ENCODE results near the gene RPS3.
"Not testable (repeated sequence)": the region's sequence is repeated elsewhere in the genome, so short reads cannot be mapped to it uniquely, and the experiment has no call there.

RPS3 gene

DNA sequence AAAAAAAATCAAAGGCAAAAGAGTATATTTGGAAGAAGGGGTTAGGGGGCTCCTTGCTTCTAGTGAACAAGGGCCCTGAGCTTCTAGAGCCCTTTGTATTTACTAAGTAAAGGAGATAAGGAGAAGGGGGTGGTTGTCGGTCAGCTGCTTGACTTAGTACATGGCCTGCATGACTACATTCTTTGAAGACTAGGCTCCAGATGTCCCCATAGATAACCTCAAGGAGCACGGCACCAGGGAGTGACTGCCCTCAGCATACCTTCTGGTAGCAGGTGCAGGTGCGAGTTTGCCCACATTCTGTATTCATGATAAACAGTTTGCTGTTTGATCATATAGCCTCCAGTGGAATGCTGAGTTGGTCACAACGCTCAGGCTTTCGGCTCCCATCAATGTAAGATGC, 32.5 kb upstream of the RPS3 start:
- H3K36me3 ChIP-seq (ENCODE audit: control insufficient read depth in 1 of 2, insufficient read depth in 2 of 2, low read length in 2 of 2); H3K4me2 ChIP-seq (ENCODE audit: low read length); H2BK12ac ChIP-seq (ENCODE audit: low read length); H3K4me3 ChIP-seq (ENCODE audit: low read depth, low read length); H3K79me1 ChIP-seq (ENCODE audit: low read length); H2AFZ ChIP-seq (ENCODE audit: insufficient read depth, low read length, poor library complexity); H3K23ac ChIP-seq (ENCODE audit: low read length); H3K9ac ChIP-seq (ENCODE audit: low read length); H2AK5ac ChIP-seq (ENCODE audit: low read length); H3K9me3 ChIP-seq (ENCODE audit: insufficient read depth, low read depth, low read length); H4K12ac ChIP-seq (ENCODE audit: low read depth, low read length); H3K18ac ChIP-seq (ENCODE audit: low read length); H3K4ac ChIP-seq (ENCODE audit: low read depth, low read length); H3K79me2 ChIP-seq (ENCODE audit: control insufficient read depth, insufficient read depth, low read length, poor library complexity); H3K4me1 ChIP-seq (ENCODE audit: control insufficient read depth in 1 of 2, insufficient read depth in 2 of 2, low read length in 2 of 2); H4K91ac ChIP-seq (ENCODE audit: low read depth, low read length); H3K27me3 ChIP-seq (ENCODE audit: insufficient read depth, low read length); H2BK5ac ChIP-seq (ENCODE audit: low read depth, low read length, poor library complexity); H3K14ac ChIP-seq (ENCODE audit: low read length); H2BK120ac ChIP-seq (ENCODE audit: insufficient read depth, low read length, poor library complexity); H3K27ac ChIP-seq (ENCODE audit: low read depth, low read length); H4K8ac ChIP-seq (ENCODE audit: low read depth, low read length): not testable (repeated sequence)
- WGBS (ENCODE audit: extremely low coverage, insufficient coverage, insufficient read length): no CpG with 5 or more reads among the region's 5 CpGs
- peak; percentile 91 to 95 for DNase-seq

GRCh38 chr11:75369560-75370255, 29.6 kb upstream of the RPS3 start:
- no CpG with 5 or more reads among the region's 6 CpGs for WGBS (ENCODE audit: extremely low coverage, insufficient coverage, insufficient read length)
- H3K27me3 ChIP-seq (ENCODE audit: insufficient read depth, low read length): no peaks in the 10 kb centered on the region
- no peak overlapping the region for H2BK120ac ChIP-seq (ENCODE audit: insufficient read depth, low read length, poor library complexity)
- H3K36me3 ChIP-seq (ENCODE audit: control insufficient read depth in 1 of 2, insufficient read depth in 2 of 2, low read length in 2 of 2): no peaks in the 10 kb centered on the region
- no peak overlapping the region for H3K9ac ChIP-seq (ENCODE audit: low read length)
- H4K91ac ChIP-seq (ENCODE audit: low read depth, low read length): no peak overlapping the region
- H3K4me2 ChIP-seq (ENCODE audit: low read length): no peak overlapping the region
- no peak overlapping the region for H3K4me3 ChIP-seq (ENCODE audit: low read depth, low read length)
- H3K14ac ChIP-seq (ENCODE audit: low read length): no peak overlapping the region
- peaks cover 4 to 5% of the 10 kb centered on the region in 2 experiments for H3K4me1 ChIP-seq (ENCODE audit: control insufficient read depth in 1 of 2, insufficient read depth in 2 of 2, low read length in 2 of 2)
- H3K18ac ChIP-seq (ENCODE audit: low read length): no peak overlapping the region
- no peak overlapping the region for H3K23ac ChIP-seq (ENCODE audit: low read length)
- no peak overlapping the region for H4K8ac ChIP-seq (ENCODE audit: low read depth, low read length)
- no peaks in the 10 kb centered on the region for H3K79me1 ChIP-seq (ENCODE audit: low read length)
- no peak for DNase-seq
- H3K4ac ChIP-seq (ENCODE audit: low read depth, low read length): no peak overlapping the region
- no peak overlapping the region for H2AK5ac ChIP-seq (ENCODE audit: low read length)
- no peak overlapping the region for H3K27ac ChIP-seq (ENCODE audit: low read depth, low read length)
- no peak overlapping the region for H2AFZ ChIP-seq (ENCODE audit: insufficient read depth, low read length, poor library complexity)
- no peaks in the 10 kb centered on the region for H3K79me2 ChIP-seq (ENCODE audit: control insufficient read depth, insufficient read depth, low read length, poor library complexity)
- no peaks in the 10 kb centered on the region for H3K9me3 ChIP-seq (ENCODE audit: insufficient read depth, low read depth, low read length)
- H2BK5ac ChIP-seq (ENCODE audit: low read depth, low read length, poor library complexity): no peak overlapping the region
- H2BK12ac ChIP-seq (ENCODE audit: low read length): no peak overlapping the region
- H4K12ac ChIP-seq (ENCODE audit: low read depth, low read length): no peak overlapping the region

GRCh38 chr11:75371949-75372876, 27.1 kb upstream of the RPS3 start:
- no peak overlapping the region for H4K12ac ChIP-seq (ENCODE audit: low read depth, low read length)
- H3K9me3 ChIP-seq (ENCODE audit: insufficient read depth, low read depth, low read length): no peaks in the 10 kb centered on the region

DNA sequence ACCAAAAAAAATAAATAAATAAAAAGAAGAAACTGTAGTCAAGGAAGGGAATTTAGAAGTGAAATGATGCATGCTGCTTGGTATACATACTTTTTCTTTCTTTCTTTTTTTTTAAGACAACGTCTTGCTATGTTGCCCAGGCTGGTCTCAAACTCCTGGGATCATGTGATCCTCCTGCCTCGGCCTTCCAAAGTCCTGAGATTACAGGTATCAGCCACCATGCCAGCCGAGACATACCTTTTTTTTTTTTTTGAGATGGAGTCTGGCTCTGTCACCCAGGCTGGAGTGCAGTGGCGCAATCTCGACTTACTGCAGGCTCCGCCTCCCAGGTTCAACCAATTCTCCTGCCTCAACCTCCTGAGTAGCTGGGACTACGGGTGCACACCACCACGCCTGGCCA, 26.1 kb upstream of the RPS3 start:
- Histone ChIP-seq H3K79me1 (ENCODE audit: low read length) (peaks cover 2% of the 10 kb centered on the region), H4K12ac (ENCODE audit: low read depth, low read length) (no peak overlapping the region), H2AFZ (ENCODE audit: insufficient read depth, low read length, poor library complexity) (no peak overlapping the region), H3K9me3 (ENCODE audit: insufficient read depth, low read depth, low read length) (no peaks in the 10 kb centered on the region), H2BK12ac (ENCODE audit: low read length) (no peak overlapping the region), H4K8ac (ENCODE audit: low read depth, low read length) (no peak overlapping the region), H2BK120ac (ENCODE audit: insufficient read depth, low read length, poor library complexity) (no peak overlapping the region), H3K79me2 (ENCODE audit: control insufficient read depth, insufficient read depth, low read length, poor library complexity) (no peaks in the 10 kb centered on the region), H3K4me2 (ENCODE audit: low read length) (no peak overlapping the region), H4K91ac (ENCODE audit: low read depth, low read length) (no peak overlapping the region), H3K9ac (ENCODE audit: low read length) (no peak overlapping the region), H3K18ac (ENCODE audit: low read length) (no peak overlapping the region), H3K36me3 (ENCODE audit: control insufficient read depth in 1 of 2, insufficient read depth in 2 of 2, low read length in 2 of 2) (no peaks in the 10 kb centered on the region), H3K4ac (ENCODE audit: low read depth, low read length) (no peak overlapping the region), H3K27me3 (ENCODE audit: insufficient read depth, low read length) (no peaks in the 10 kb centered on the region), H2BK5ac (ENCODE audit: low read depth, low read length, poor library complexity) (no peak overlapping the region), H3K14ac (ENCODE audit: low read length) (no peak overlapping the region), H3K4me1 (ENCODE audit: control insufficient read depth in 1 of 2, insufficient read depth in 2 of 2, low read length in 2 of 2) (peaks cover 4 to 5% of the 10 kb centered on the region in 2 experiments), H3K23ac (ENCODE audit: low read length) (no peak overlapping the region), H3K4me3 (ENCODE audit: low read depth, low read length) (no peak overlapping the region), H2AK5ac (ENCODE audit: low read length) (no peak overlapping the region), H3K27ac (ENCODE audit: low read depth, low read length) (no peak overlapping the region)
- DNase-seq: no peak
- WGBS (ENCODE audit: extremely low coverage, insufficient coverage, insufficient read length): no CpG with 5 or more reads among the region's 8 CpGs

More at GRCh38 chr11:75371949-75372876, 27.1 kb upstream of the RPS3 start:
- Histone ChIP-seq H3K36me3 (ENCODE audit: control insufficient read depth in 1 of 2, insufficient read depth in 2 of 2, low read length in 2 of 2) (no peaks in the 10 kb centered on the region), H2BK120ac (ENCODE audit: insufficient read depth, low read length, poor library complexity) (no peak overlapping the region), H2BK12ac (ENCODE audit: low read length) (peak overlapping the region; percentile 6), H3K4me2 (ENCODE audit: low read length) (peak overlapping the region; percentile 13), H4K8ac (ENCODE audit: low read depth, low read length) (peak overlapping the region; percentile 66), H3K27ac (ENCODE audit: low read depth, low read length) (no peak overlapping the region), H3K4me1 (ENCODE audit: control insufficient read depth in 1 of 2, insufficient read depth in 2 of 2, low read length in 2 of 2) (peaks cover 4 to 5% of the 10 kb centered on the region in 2 experiments), H3K18ac (ENCODE audit: low read length) (no peak overlapping the region), H2AK5ac (ENCODE audit: low read length) (no peak overlapping the region), H3K79me1 (ENCODE audit: low read length) (peaks cover 2% of the 10 kb centered on the region), H3K23ac (ENCODE audit: low read length) (no peak overlapping the region), H3K9ac (ENCODE audit: low read length) (no peak overlapping the region), H3K27me3 (ENCODE audit: insufficient read depth, low read length) (no peaks in the 10 kb centered on the region), H3K79me2 (ENCODE audit: control insufficient read depth, insufficient read depth, low read length, poor library complexity) (no peaks in the 10 kb centered on the region), H2AFZ (ENCODE audit: insufficient read depth, low read length, poor library complexity) (no peak overlapping the region), H2BK5ac (ENCODE audit: low read depth, low read length, poor library complexity) (no peak overlapping the region), H3K14ac (ENCODE audit: low read length) (no peak overlapping the region), H3K4me3 (ENCODE audit: low read depth, low read length) (no peak overlapping the region), H4K91ac (ENCODE audit: low read depth, low read length) (peak overlapping the region; percentile 51), H3K4ac (ENCODE audit: low read depth, low read length) (no peak overlapping the region)
- peak in 1 of 2 donors; percentile 14 for DNase-seq
- no CpG with 5 or more reads among the region's 8 CpGs for WGBS (ENCODE audit: extremely low coverage, insufficient coverage, insufficient read length)

Measured in trophoblast cell (in vitro differentiated cells and primary cell).